GM18502 (cell line): Measurements from ENCODE around the gene SLC25A3.
"Not testable (repeated sequence)": the region's sequence is repeated elsewhere in the genome, so short reads cannot be mapped to it uniquely, and the experiment has no call there.

Source experiments
- ATAC-seq: cut with Tn5 transposase; IDR thresholded peaks from one replicate; pipeline ENCODE4 v1.9.1; 2021; ENCODE audit warnings: mild to moderate bottlenecking; ENCODE audit not compliant: unreplicated experiment, poor library complexity

The SLC25A3 gene

DNA sequence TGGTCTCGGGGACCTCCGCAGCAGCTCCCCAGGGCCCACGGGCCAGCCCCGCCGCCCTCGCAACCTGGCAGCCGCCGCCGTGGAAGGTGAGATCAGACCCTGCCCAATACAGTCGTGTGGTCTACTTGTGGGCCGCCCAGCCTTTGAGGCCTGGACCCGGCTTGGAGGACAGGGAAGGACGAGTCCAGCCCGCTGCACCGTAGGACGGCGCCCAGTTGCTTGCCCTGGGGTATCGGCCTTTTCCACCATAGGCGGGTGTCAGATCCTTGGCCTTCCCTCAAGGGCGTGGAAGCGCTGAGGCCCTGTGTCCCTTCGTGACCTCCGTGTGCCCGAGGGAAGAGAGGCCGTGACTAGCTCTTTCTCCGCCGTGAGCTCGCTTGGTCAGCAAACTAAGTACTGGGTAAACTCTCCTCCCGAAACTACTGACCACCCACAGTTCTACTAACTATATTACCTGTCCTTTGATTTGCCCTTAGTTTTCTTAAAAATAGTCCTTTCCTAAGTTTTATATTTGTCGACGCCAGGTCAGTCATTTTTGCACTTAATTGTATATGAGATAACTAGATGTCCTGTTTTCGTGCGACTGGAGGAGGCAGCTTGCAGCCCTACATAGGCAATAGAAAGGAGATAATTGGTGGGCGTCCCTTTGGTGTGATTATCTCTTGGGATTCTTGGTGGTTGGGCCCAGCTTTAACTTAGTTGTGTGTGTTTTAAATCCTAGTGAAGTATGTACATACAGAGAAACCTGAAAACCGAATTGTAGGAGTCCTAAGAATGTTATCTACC is 757 bp downstream of the SLC25A3 start:
- peak; percentile 3 for ATAC-seq

DNA sequence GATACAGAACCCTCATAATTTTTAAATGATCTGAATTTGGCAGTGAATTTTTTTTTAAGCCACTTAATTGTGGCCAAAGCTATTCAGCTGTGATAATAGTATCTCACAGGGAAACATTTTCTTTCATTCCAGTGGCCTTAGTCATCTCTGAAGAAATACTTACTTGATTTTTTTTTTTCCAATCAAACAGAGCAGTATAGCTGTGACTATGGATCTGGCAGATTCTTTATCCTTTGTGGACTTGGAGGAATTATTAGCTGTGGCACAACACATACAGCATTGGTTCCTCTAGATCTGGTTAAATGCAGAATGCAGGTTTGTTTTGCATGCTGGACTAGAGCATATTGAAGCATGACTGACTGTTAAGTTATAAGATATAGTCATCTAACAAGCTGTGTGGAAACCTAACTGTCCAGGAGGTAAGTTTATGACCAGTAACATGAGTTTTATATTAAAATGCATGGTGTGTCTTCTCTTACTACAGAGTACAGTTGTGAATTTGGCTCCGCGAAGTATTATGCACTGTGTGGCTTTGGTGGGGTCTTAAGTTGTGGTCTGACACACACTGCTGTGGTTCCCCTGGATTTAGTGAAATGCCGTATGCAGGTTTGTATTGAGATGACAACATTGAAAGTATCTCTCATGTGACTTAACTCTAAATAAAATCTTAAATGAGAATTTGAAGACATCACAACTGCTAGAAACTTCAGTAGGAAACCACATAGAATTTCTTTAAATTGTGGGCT is 1.9 kb downstream of the SLC25A3 start:
- ATAC-seq = no peak

DNA sequence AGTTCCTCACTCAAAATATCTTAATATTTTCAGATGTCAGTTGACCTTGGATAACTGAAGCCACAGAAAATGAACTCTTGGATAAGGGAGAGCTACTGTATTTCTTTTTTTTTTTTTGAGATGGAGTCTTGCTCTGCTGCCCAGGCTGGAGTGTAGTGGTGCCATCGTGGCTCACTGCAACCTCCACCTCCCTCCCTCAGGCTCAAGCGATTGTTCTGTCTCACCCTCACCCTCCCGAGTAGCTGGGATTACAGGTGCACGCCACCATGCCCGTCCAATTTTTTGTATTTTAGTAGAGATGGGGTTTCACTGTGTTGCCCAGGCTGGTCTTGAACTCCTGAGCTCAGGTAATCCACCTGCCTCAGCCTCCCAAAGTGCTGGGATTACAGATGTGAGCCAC is 3.8 kb downstream of the SLC25A3 start:
- ATAC-seq = not testable (repeated sequence)

DNA sequence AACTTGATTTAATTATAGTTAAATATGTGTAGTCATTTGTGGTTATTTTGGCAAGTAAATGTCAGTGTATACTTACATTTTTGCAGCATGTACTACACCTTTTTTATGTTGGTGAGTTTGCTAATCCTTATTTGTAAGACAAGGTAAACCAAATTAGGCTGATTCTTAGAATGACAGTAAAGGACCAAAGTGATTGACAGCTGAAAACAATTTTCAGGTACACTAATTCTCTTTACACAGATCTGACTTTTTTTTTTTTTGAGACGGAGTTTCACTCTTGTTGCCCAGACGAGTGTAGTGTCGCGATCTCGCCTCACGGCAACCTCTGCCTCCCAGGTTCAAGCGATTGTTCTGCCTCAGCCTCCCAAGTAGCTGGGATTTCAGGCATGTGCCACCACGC is 8.4 kb downstream of the SLC25A3 start:
- no peak for ATAC-seq

DNA sequence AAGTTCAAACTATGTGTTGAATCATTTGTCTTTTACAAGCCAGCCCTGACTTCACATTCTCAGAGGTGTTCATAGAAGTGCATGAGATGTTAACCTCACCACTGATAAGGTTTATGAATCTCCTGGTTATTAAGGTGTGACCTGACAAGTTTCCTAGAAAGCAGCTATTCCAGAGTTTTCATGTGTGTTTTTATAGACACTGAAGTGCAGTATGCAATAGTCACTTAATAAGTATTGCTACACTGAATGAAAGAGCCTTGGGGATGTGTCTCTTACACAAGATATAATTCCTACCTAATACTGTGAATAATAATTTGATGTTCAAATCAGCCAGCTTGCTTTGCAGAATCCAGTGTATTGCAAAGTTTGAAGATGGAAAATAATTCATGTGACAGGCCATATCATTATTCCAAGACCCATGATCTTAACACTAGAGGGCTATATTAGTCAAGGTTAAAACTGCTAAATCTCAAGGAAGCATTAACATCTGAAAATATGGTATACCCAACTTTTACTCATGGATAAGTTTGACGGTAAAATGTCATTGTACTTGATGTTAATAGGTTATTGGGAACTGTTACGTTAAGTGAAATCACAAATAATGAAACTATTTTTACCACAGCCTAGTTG is 13.0 kb downstream of the SLC25A3 start:
- ATAC-seq = no peak

DNA sequence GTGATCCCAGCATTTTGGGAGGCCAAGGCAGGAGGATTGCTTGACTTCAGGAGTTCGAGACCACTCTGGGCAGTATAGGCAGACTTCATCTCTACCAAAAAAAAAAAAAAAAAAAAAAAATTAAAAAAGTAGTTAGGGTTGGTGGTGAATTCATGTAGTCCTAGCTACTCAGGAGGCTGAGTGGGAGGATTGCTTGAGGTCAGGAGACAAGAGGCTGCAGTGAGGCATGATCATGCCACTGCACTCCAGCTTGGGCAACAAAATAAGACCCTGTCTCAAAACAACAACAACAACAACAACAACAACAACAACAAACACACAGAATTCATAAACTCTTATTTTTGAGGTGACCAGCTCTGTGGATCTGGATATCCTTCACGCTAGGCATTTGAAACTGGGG is 17.1 kb downstream of the SLC25A3 start:
- no peak for ATAC-seq

DNA sequence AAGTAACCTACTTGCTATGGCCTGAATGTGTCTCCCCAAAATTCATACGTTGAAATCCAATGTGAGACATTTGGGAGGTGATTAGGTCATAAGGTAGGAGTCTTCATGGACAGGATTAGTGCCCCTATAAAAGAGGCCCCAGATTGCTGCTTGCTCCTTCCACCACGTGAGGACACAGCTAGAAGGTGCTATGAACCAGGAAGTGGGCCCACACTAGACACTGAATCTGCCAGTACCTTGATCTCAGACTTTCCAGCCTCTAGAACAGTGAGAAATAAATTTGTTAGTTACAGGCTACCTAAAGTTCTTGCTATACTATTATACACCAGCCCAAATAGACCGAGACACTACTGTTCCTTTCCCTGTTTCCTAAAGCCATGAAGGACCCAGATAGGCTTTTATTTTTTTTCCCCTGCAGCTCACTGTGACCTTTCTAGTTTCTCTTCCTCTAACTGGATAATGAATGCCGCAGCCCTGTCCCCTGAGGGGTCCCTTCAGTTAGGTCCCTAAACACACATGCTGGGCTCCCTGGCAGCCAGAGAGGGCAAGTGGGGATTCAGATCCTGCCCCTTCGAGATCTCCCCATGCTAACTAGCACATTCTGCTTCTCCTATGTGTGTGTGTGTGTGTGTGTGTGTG is 19.3 kb downstream of the SLC25A3 start:
- ATAC-seq = peak; percentile 94

DNA sequence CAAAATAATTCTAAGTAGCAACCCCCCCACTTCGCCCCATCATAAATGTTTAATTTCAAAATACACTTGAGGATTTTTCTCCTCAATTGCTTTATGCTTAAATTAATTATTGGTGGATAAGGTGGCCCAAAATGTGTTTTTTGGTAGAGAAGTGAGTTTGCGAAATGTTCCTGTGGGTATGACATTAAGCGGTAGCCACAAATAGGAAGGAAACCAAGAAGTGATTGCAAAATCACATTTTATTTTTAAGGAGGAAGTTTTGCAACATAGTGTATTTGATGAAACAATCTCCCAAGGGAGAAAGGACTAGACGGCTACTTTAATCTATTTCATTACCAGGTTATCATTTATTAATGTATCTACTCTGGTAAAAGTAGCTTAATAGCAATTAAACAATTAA is 25.5 kb downstream of the SLC25A3 start:
- ATAC-seq = no peak

DNA sequence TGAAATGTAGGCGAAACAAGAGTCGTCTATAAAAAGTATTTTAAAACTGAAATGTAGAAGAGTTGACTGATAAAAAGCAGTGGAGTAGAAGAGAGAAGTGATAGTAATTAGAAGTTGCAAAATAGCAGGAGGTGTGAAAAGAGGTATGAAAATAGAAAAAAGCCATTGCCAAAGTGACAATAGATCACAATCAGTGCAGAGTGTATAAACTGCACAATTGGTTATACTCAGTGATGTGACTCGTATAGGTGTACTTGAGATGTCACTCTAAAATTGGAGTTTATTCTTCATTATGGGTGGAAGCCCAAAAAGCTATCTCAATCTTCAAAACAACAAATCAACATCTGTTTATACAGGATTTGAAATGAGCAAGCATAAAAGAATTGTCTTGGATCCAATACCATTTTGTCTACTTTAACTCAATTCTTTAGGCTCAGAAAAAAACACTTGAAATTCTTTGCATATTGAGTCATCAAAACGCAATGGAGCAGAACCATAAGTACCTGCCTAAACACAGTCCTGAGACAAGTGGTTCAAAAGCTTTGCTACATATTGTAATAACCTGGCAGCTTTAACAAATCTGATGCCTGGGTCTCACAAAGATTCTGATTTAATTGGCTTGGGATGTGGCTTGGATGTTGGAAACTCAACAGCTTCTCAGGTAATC is 42.3 kb downstream of the SLC25A3 start:
- ATAC-seq = peak; percentile 92

DNA sequence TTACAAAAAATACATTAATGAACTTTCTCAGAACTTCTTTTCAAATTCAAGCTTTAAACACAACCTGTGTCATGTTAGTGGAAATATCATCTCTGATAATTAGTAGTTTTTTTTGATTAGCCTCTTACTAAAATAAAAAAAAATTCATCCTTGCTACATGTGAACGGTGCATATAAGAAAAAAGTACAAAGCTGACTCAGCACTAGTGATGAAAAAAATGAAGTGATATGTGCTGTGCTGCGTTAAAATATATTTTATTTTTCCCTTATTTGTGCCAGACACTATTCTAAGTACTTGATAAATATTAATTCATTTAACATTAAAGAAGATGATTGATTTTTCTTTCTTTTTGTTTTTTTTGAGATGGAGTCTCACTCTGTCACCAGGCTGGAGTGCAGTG is 43.6 kb downstream of the SLC25A3 start:
- no peak for ATAC-seq

DNA sequence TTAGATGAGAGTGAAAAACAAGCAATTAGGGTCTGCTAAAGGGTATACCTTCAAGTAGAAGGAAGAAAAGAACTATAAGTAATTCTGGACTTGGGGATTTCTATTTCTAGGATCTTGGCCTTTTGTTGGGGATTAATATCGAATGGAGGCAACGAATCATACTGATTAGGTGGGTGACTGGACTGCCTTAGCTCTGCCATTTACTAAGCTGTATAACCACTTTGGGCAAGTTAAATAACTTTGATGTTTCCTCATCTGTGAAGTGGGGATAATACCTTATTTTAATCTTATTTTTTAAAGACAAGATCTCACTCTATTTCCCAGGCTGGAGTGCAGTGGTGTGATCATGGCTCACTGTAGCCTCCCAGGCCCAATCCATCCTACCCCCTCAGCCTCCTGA is 44.5 kb downstream of the SLC25A3 start:
- ATAC-seq = no peak

DNA sequence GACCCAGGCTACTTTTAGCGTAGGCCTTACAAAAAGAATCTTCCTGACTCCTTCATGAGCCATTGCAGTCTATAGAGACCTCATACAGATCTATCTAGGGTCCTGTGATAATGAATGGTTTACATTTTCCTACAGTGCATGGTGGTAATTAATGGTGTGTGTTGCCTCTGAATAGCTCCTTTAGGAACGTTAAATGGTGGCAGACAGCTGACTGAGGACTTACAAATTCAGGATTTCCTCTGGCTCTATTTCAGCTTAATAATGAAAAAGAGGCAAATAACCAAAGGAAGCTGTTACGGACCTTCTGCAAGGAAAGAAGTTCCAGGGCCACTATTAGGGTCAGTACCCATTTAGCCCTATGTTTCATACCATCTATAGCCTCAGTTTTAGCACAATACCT is 46.0 kb downstream of the SLC25A3 start:
- ATAC-seq = no peak

DNA sequence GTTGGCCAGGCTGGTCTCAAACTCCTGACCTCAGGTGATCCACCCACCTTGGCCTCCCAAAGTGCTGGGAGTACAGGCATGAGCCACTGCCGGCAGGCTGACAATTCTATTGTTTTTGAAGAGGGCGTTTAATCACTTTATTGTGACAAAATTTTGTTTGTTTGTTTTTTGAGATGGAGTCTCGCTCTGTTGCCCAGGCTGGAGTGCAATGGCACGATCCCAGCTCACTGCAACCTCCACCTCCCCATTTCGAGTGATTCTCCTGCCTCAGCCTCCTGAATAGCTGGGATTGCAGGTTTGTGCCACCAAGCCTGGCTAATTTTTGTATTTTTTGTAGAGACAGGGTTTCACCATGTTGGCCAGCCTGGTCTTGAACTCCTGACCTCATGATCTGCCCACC is 49.3 kb downstream of the SLC25A3 start:
- ATAC-seq = not testable (repeated sequence)

DNA sequence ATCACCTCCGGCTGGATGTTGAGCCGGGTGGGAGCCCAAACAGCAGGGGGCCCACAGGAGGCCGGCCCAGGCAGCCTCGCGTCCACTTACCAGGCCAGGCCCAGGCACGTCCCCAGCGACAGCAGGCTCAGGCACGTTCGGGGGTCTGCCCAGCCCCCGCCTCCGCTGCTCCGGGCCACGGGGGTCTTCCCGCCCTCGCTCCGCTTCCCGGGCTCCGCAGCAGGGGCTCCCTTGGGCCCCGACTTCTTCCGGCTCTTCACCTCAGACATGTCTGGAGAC is 50.9 kb downstream of the SLC25A3 start:
- peak; percentile 27 for ATAC-seq

DNA sequence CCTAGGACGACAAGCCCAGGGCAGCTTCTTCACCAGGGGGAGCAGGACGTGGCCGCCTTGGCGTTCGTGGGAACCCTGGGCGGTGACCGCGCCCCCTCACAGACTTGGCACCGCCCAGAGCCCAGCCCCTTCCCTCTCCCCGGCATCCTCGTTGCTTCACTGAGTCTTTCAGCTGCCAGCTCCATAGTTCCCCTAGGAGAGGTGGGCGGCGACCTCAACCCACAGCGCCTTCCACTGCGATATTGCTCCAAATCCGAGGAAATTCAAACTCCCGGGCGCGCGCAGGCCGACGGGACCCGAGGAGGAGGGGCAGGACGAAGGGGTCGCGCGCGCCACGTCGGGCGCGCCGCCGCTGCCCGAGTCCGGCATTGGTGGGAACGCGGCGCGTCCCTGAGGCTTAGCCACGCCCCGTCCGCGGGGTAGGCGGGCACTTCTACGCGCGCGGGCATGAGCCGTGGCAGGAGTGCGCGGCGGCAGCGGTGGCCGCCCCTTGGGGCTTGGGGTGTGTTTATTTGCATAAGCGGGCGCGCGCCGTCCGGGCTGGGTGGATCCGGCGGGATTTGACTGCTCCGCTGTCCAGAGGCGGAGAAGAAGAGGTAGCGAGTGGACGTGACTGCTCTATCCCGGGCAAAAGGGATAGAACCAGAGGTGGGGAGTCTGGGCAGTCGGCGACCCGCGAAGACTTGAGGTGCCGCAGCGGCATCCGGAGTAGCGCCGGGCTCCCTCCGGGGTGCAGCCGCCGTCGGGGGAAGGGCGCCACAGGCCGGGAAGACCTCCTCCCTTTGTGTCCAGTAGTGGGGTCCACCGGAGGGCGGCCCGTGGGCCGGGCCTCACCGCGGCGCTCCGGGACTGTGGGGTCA is 51.5 kb downstream of the SLC25A3 start, which contains the start of the genes APAF1 and IKBIP:
Gene APAF1, plus strand, starts transcription at position 579 of the 860 bp plus-strand sequence. CDS start 3,070 bp downstream, outside the sequence.
Gene IKBIP, minus strand, starts transcription at position 77 of the 860 bp plus-strand sequence. CDS start 87 bp downstream, outside the sequence.
- ATAC-seq = peak; percentile 87

DNA sequence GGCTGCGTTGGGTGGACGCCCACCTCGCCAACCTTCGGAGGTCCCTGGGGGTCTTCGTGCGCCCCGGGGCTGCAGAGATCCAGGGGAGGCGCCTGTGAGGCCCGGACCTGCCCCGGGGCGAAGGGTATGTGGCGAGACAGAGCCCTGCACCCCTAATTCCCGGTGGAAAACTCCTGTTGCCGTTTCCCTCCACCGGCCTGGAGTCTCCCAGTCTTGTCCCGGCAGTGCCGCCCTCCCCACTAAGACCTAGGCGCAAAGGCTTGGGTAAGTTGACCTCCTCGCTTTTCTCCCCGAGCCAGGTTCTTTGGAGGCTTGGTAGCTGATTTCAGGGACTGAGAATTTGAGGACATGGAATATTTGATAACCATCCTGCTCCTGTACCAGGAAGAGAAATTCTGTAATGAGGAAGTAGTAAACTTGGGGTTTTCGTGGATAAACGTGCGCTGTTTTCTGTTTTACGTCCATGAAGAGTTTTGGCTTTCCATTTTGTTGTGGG is 52.1 kb downstream of the SLC25A3 start:
- peak; percentile 10 for ATAC-seq

DNA sequence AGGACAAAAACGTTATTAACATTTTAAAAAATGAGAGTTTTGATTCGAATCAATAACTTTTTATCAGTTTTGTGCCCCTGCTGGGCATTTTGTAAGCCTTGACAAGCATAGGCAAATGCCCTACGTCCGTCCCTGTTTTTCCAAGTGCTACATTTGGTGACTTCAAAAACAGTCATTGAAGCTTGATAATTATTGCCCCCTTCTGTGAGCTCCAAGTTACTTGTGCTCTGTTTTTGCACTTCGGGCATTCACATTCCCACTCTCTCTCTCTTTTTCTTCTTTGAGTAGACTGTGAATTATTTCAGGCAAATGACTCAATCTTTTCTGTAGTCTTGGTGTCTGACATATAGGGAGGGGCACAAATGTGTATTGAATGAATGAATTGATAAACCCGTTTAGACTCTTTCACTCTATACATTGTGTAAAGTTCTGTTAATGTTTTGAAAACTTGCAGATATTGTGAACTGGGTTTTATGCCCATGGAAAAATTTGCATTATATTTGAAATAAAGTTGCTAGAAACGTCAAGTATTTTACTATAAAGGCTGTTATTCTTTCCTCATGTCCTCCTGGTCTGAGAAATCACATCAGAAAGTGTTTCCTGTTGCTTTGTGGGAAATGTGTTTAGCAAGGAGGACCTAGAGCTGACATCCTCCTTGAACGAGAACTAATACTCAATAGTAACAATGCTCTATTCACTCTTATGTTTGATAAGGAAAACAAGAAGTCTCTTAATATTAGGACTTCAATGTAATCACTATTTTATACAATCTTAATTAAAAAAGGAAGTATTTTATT is 53.0 kb downstream of the SLC25A3 start:
- no peak for ATAC-seq

DNA sequence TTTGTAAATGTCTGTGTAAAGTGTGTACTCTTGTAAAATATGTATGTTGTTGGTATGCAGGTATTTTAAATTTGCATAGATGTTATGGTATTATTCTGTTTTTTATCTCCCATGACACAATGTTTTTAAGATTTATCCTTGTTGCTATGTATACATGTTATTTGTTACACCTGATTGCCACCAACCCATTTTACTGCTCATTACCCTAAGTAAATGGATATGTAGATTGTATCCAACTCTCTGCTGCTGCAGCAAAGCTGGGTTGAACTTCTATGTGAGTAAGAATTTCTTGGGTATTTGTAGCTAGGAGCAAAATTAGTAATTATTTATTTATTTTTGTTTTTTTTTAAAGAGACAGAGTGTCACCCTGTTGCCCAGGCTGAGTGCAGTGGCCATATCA is 57.8 kb downstream of the SLC25A3 start:
- ATAC-seq = no peak
